Hepatocyte (in vitro differentiated cells): Measurements from ENCODE around the gene C18orf63. TPM values are rescaled to one million over a fixed set of nuclear protein-coding genes. Genes with fewer than 3 reads are reported as not detected.

Experiments
- DNase-seq: peaks from one replicate; pipeline ENCODE4 v3.0.0-alpha.2; 2016; ENCODE audit warnings: low spot score
- H2AFZ ChIP-seq: fragments of 200-600 bp; sonication (generic); 2 replicates; pipeline ENCODE4 v1.6.0; 2016; ENCODE audit warnings: antibody characterized with exemption, mild to moderate bottlenecking
- H3K27ac ChIP-seq: fragments of 200-600 bp; sonication (generic); 2 replicates; pipeline ENCODE4 v1.5.1; 2016; ENCODE audit warnings: mild to moderate bottlenecking
- H3K27me3 ChIP-seq: fragments of 200-600 bp; sonication (generic); 2 replicates; pipeline ENCODE4 v1.6.1; 2016
- H3K36me3 ChIP-seq: fragments of 200-600 bp; sonication (generic); replicated peaks from 2 replicates; pipeline ENCODE4 v1.5.1; 2016; ENCODE audit warnings: low read depth; ENCODE audit not compliant: insufficient read depth
- H3K4me1 ChIP-seq: fragments of 200-600 bp; sonication (generic); 2 replicates; pipeline ENCODE4 v1.5.1; 2016; ENCODE audit warnings: mild to moderate bottlenecking, moderate library complexity; ENCODE audit not compliant: insufficient read depth
- H3K4me2 ChIP-seq: fragments of 200-600 bp; sonication (generic); 2 replicates; pipeline ENCODE4 v1.6.0; 2016
- H3K4me3 ChIP-seq: fragments of 200-600 bp; sonication (generic); 2 replicates; pipeline ENCODE4 v1.5.1; 2016; ENCODE audit warnings: mild to moderate bottlenecking
- H3K79me2 ChIP-seq: fragments of 200-600 bp; sonication (generic); 2 replicates; pipeline ENCODE4 v1.6.0; 2017; ENCODE audit warnings: mild to moderate bottlenecking
- H3K9me2 ChIP-seq: fragments of 200-600 bp; sonication (generic); replicated peaks from 2 replicates; pipeline ENCODE4 v1.6.0; 2017; ENCODE audit warnings: mild to moderate bottlenecking; ENCODE audit not compliant: insufficient read depth
- H3K9me3 ChIP-seq: fragments of 200-600 bp; sonication (generic); 2 replicates; pipeline ENCODE4 v1.5.1; 2016; ENCODE audit warnings: low read depth, mild to moderate bottlenecking
- H4K20me1 ChIP-seq: fragments of 200-600 bp; sonication (generic); 2 replicates; pipeline ENCODE4 v1.6.0; 2016; ENCODE audit warnings: mild to moderate bottlenecking; ENCODE audit not compliant: insufficient read depth, poor library complexity, severe bottlenecking
- CTCF ChIP-seq: fragments of 200-600 bp; sonication (generic); IDR thresholded peaks from 2 replicates; pipeline ENCODE4 v1.5.1; 2016; ENCODE audit warnings: antibody characterized with exemption, mild to moderate bottlenecking; ENCODE audit not compliant: poor library complexity
- EZH2 ChIP-seq: fragments of 200-600 bp; sonication (generic); IDR thresholded peaks from 2 replicates; pipeline ENCODE4 v1.6.1; 2016; ENCODE audit warnings: antibody characterized with exemption, mild to moderate bottlenecking, borderline replicate concordance
- EZH2phosphoT487 ChIP-seq: fragments of 200-600 bp; sonication (generic); IDR thresholded peaks from one replicate; pipeline ENCODE4 v1.6.1; 2018; ENCODE audit warnings: antibody characterized with exemption, mild to moderate bottlenecking, low read depth, moderate library complexity; ENCODE audit not compliant: unreplicated experiment, severe bottlenecking
- WGBS: methylation state at CpG from one replicate; pipeline ENCODE4 v1.1.6; 2016; ENCODE audit warnings: low lambda C conversion rate; ENCODE audit errors: missing lambda C conversion rate; 5-methylcytosine and 5-hydroxymethylcytosine counted together
- polyA plus RNA-seq: library from polyadenylated mRNA; unstranded; fragments of >200 nt; fragmentation: Nextera tagmentation; extraction: Ambion mirVana; gene quantifications from 2 replicates; pipeline ENCODE4 v1.2.1, GENCODE V29; 2016
- total RNA-seq: library from RNA; depleted of rRNA; stranded (reverse); fragments of >200 nt; gene quantifications from 2 replicates; pipeline ENCODE4 v1.2.3, GENCODE V29; 2014

C18orf63 gene
- total and polyA plus RNA-seq, 2 experiments from 2014 or later, result not detected

GRCh38 chr18:74275736-74276135 lies 39.9 kb upstream of the C18orf63 start:
- no peaks in the 10 kb centered on the region for H3K27me3 ChIP-seq
- no peak overlapping the region for H3K27ac ChIP-seq
- H3K4me3 ChIP-seq, result no peak overlapping the region
- H3K4me1 ChIP-seq, result peaks cover 29% of the 10 kb centered on the region
- peaks cover 4% of the 10 kb centered on the region for H4K20me1 ChIP-seq
- no peaks in the 10 kb centered on the region for H3K36me3 ChIP-seq
- H3K9me2 ChIP-seq, result no peaks in the 10 kb centered on the region
- no peak for DNase-seq
- no peak overlapping the region for H2AFZ ChIP-seq
- TF ChIP-seq CTCF, result no peak
- TF ChIP-seq EZH2phosphoT487, result no peak
- no peak for TF ChIP-seq EZH2
- H3K4me2 ChIP-seq, result no peak overlapping the region
- H3K9me3 ChIP-seq, result no peaks in the 10 kb centered on the region
- peaks cover 99% of the 10 kb centered on the region for H3K79me2 ChIP-seq
- 89% methylated on average over 11 of the region's 11 CpGs for WGBS

- H3K4me1 ChIP-seq, result peaks cover 34% of the 10 kb centered on the region
- peaks cover 4% of the 10 kb centered on the region for H4K20me1 ChIP-seq
- H2AFZ ChIP-seq, result no peak overlapping the region
- no peak overlapping the region for H3K4me2 ChIP-seq
- no peaks in the 10 kb centered on the region for H3K9me2 ChIP-seq
- no peaks in the 10 kb centered on the region for H3K27me3 ChIP-seq
- DNase-seq, result no peak
- H3K9me3 ChIP-seq, result no peaks in the 10 kb centered on the region
- WGBS, result 76% methylated on average over 10 of the region's 10 CpGs
- H3K36me3 ChIP-seq, result no peaks in the 10 kb centered on the region
- H3K79me2 ChIP-seq, result peaks cover 99% of the 10 kb centered on the region
- TF ChIP-seq EZH2 (no peak), CTCF (no peak), EZH2phosphoT487 (no peak)
- no peak overlapping the region for H3K4me3 ChIP-seq
- no peak overlapping the region for H3K27ac ChIP-seq
Measured at GRCh38 chr18:74276609-74277008, 39.0 kb upstream of the C18orf63 start.

- H3K4me1 ChIP-seq, result peaks cover 40% of the 10 kb centered on the region
- H2AFZ ChIP-seq, result no peak overlapping the region
- 95% methylated on average over 2 of the region's 2 CpGs for WGBS
- DNase-seq, result no peak
- TF ChIP-seq CTCF, result no peak
- TF ChIP-seq EZH2, result no peak
- no peak for TF ChIP-seq EZH2phosphoT487
- no peak overlapping the region for H3K4me2 ChIP-seq
- peak overlapping the region; percentile 85 for H3K27ac ChIP-seq
- no peaks in the 10 kb centered on the region for H3K9me3 ChIP-seq
- H3K27me3 ChIP-seq, result no peaks in the 10 kb centered on the region
- H3K9me2 ChIP-seq, result no peaks in the 10 kb centered on the region
- no peak overlapping the region for H3K4me3 ChIP-seq
- H3K79me2 ChIP-seq, result peaks cover 95% of the 10 kb centered on the region
- H4K20me1 ChIP-seq, result peaks cover 4% of the 10 kb centered on the region
- H3K36me3 ChIP-seq, result no peaks in the 10 kb centered on the region
Measured at GRCh38 chr18:74277296-74277695, 38.3 kb upstream of the C18orf63 start.

- DNase-seq, result peak; percentile 54
- Histone ChIP-seq H3K4me1 (peaks cover 48% of the 10 kb centered on the region), H3K4me2 (no peak overlapping the region), H4K20me1 (peaks cover 4% of the 10 kb centered on the region), H3K27ac (peak overlapping the region; percentile 85), H3K4me3 (no peak overlapping the region), H2AFZ (no peak overlapping the region), H3K9me3 (no peaks in the 10 kb centered on the region), H3K9me2 (no peaks in the 10 kb centered on the region), H3K79me2 (peaks cover 94% of the 10 kb centered on the region), H3K27me3 (no peaks in the 10 kb centered on the region), H3K36me3 (no peaks in the 10 kb centered on the region)
- WGBS, result 68% methylated on average over 7 of the region's 7 CpGs
- TF ChIP-seq EZH2phosphoT487 (no peak), EZH2 (no peak), CTCF (no peak)
Measured at GRCh38 chr18:74278058-74278457, 37.6 kb upstream of the C18orf63 start.
